ENCODE data around the gene PCSK1N.

The PCSK1N gene

GRCh38 chrX:48789366-48790220, 45.8 kb downstream of the PCSK1N start:
- no peak for DNase-seq

- no peak for DNase-seq
Measured at GRCh38 chrX:48787505-48788443, 47.6 kb downstream of the PCSK1N start.

- DNase-seq, result no peak
Measured at GRCh38 chrX:48786825-48787504, 48.4 kb downstream of the PCSK1N start.

- DNase-seq, result no peak
Measured at GRCh38 chrX:48786341-48786800, 49.0 kb downstream of the PCSK1N start, which contains the start of gene GATA1. Gene GATA1 (plus strand): TSS chrX:48786590. CDS start chrX:48791110, 4,520 bp downstream.

- no peak for DNase-seq
Measured at GRCh38 chrX:48785540-48786214, 49.7 kb downstream of the PCSK1N start.

- no peak for DNase-seq
Measured at GRCh38 chrX:48785186-48785539, 50.2 kb downstream of the PCSK1N start.

- DNase-seq, result no peak
Measured at GRCh38 chrX:48784726-48785125, 50.7 kb downstream of the PCSK1N start.

GRCh38 chrX:48782795-48783194, 52.6 kb downstream of the PCSK1N start:
- no peak for DNase-seq

GRCh38 chrX:48782216-48782615, 53.2 kb downstream of the PCSK1N start:
- DNase-seq, result no peak

- DNase-seq, result no peak
Measured at GRCh38 chrX:48781705-48782104, 53.7 kb downstream of the PCSK1N start.
